Stomach (tissue), 9 donors: Measurements from ENCODE around the gene NARS2. TPM values are rescaled to one million over a fixed set of nuclear protein-coding genes. Genes with fewer than 3 reads are reported as not detected.

Experiments used
- DNase-seq, 2 donors: peaks; one replicate each; pipeline versions ENCODE4 v3.0.0 to v3.0.0-alpha.2; 2013 to 2019
- H3K27ac ChIP-seq, 5 donors: fragments of 200-600 bp in 4 of 5; sonication (generic) in 4 of 5; one replicate each; pipeline ENCODE4 v1.5.1; 2013 to 2019; ENCODE audit warnings: mild to moderate bottlenecking in 1 of 5, moderate library complexity in 1 of 5
- H3K27me3 ChIP-seq, 3 donors: fragments of 200-600 bp; sonication (generic); one replicate each; pipeline ENCODE4 v1.5.1; 2017 to 2019; ENCODE audit warnings: mixed run types in 1 of 3
- H3K36me3 ChIP-seq, 4 donors: fragments of 200-600 bp; sonication (generic); 1 replicate in 3 of 4; 2 replicates in 1 of 4; pipeline ENCODE4 v1.5.1; 2016 to 2019
- H3K4me1 ChIP-seq, 4 donors: fragments of 200-600 bp; sonication (generic); one replicate each; pipeline ENCODE4 v1.5.1; 2016 to 2019
- H3K4me3 ChIP-seq, 4 donors: fragments of 200-600 bp; sonication (generic) in 3 of 4; one replicate each; pipeline ENCODE4 v1.5.1; 2016 to 2019; ENCODE audit warnings: mild to moderate bottlenecking in 1 of 4
- H3K9me3 ChIP-seq, 4 donors: fragments of 200-600 bp; sonication (generic); one replicate each; pipeline ENCODE4 v1.5.1; 2016 to 2019
- EP300 ChIP-seq: sonication (generic); formaldehyde crosslinking; IDR thresholded peaks from one replicate; pipeline ENCODE4 v1.6.1; 2017; ENCODE audit warnings: antibody characterized with exemption
- POLR2A ChIP-seq, 4 donors: fragments of 450-650 bp; IDR thresholded peaks; one replicate each; pipeline ENCODE4 v1.6.1; 2016; ENCODE audit warnings: antibody characterized with exemption in 4 of 4, control low read depth in 2 of 4, mild to moderate bottlenecking in 1 of 4, moderate library complexity in 1 of 4
- POLR2AphosphoS5 ChIP-seq, 3 donors: sonication (generic); formaldehyde crosslinking; IDR thresholded peaks; one replicate each; pipeline ENCODE4 v1.6.1; 2016; ENCODE audit warnings: antibody characterized with exemption in 3 of 3
- WGBS, 5 donors: extraction: QIAGEN DNeasy Blood & Tissue Kit in 3 of 5; methylation state at CpG; one replicate each; pipeline versions ENCODE4 v1.1.5 to v1.1.7; 2013 to 2018; 5-methylcytosine and 5-hydroxymethylcytosine counted together
- intact Hi-C: fragments of 100-400 bp; cut with DNase I; formaldehyde crosslinking; loops from one replicate; pipeline ENCODE4 v1.15.1; 2023; ENCODE audit warnings: low total_unique reads
- polyA plus RNA-seq, 3 donors: library from polyadenylated mRNA; stranded (reverse); fragments of 200-250 nt; gene quantifications; one replicate each; pipeline ENCODE4 v1.2.3, GENCODE V29; 2013
- total RNA-seq, 5 donors: library from RNA; depleted of rRNA; stranded (reverse); fragments of >200 nt; gene quantifications; one replicate each; pipeline versions ENCODE4 v1.1.0 to v1.2.3, GENCODE V29; 2014 to 2016
- TF ChIP-seq, protein P1 (sequence below), 7 experiments: fragments of 450-650 bp in 4 of 7; fragments of 200-600 bp in 3 of 7; sonication (generic) in 3 of 7; IDR thresholded peaks; one replicate each; pipeline ENCODE4 v1.5.1; 2016 to 2019; ENCODE audit warnings: antibody characterized with exemption in 7 of 7, control low read depth in 2 of 7, mild to moderate bottlenecking in 1 of 7
- donor health status: healthy with polysubstance abuse.
- donor health status: Bipolar disorder and iron deficiency.
- donor health status: healthy.

Gene NARS2
- total and polyA plus RNA-seq, 8 donors, result 4.7 to 34.5 (median 14.1) TPM

DNA sequence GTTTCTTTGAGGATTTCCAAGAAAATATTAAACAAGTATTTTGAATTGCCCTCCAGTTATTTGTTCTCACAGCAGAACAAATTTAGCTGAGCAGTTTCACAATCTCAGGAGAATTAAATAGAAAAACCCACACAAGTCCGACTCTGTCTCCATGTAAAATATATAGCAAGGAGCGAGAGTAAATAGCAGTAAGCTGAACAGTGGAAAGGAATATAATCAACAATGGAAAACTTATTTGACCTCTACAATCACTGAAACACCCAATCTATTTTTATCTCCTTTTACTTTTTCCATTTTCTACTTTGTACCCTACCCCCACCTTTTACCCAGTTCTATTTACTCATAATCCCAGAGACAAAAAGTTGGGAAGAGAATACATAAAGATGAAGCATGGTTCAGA lies 34.4 kb downstream of the NARS2 start:
- WGBS, 5 donors, result 26 to 57% (median 46%) methylated on average over 2 of the region's 2 CpGs
- TF ChIP-seq POLR2AphosphoS5 (IDR thresholded peaks at IDR 0.05), result no peak
- TF ChIP-seq EP300, result no peak
- TF ChIP-seq, protein P1, sequence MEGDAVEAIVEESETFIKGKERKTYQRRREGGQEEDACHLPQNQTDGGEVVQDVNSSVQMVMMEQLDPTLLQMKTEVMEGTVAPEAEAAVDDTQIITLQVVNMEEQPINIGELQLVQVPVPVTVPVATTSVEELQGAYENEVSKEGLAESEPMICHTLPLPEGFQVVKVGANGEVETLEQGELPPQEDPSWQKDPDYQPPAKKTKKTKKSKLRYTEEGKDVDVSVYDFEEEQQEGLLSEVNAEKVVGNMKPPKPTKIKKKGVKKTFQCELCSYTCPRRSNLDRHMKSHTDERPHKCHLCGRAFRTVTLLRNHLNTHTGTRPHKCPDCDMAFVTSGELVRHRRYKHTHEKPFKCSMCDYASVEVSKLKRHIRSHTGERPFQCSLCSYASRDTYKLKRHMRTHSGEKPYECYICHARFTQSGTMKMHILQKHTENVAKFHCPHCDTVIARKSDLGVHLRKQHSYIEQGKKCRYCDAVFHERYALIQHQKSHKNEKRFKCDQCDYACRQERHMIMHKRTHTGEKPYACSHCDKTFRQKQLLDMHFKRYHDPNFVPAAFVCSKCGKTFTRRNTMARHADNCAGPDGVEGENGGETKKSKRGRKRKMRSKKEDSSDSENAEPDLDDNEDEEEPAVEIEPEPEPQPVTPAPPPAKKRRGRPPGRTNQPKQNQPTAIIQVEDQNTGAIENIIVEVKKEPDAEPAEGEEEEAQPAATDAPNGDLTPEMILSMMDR (IDR thresholded peaks at IDR 0.05), result no peak
- TF ChIP-seq POLR2A (IDR thresholded peaks at IDR 0.05), result no peak
- Histone ChIP-seq H3K4me3 (no peak overlapping the region), H3K27ac (no peak overlapping the region), H3K4me1 (peaks cover 0 to 34% (median 14%) of the 10 kb centered on the region in 4 donors), H3K27me3 (no peaks in the 10 kb centered on the region), H3K9me3 (no peaks in the 10 kb centered on the region), H3K36me3 (peaks cover 0 to 4% (median 2%) of the 10 kb centered on the region in 4 donors)
- intact Hi-C loops, result no loop called here
- no peak for DNase-seq

DNA sequence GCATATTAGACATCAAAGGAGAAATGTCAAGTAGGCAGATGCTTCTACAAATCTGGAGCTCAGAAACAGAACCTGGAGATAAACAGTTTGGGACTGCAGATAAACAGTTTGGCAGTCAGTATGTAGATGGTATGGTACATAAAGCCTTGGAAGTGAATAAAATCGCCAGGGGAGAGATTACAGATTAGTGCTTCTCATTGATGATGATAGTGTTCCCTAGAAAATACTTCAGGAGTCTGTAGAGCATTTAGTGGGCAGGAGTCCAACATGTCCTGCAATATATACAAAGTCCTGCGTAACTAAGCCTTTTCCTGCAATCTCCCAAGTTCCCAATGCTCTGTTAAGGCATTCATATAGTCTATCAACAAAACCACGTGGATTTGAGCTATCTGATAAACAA lies 35.2 kb downstream of the NARS2 start:
- intact Hi-C loops, result no loop called here
- no peak for TF ChIP-seq POLR2AphosphoS5 (IDR thresholded peaks at IDR 0.05)
- peaks cover 0 to 4% (median 2%) of the 10 kb centered on the region in 4 donors for H3K36me3 ChIP-seq
- H3K27me3 ChIP-seq, result no peaks in the 10 kb centered on the region
- H3K27ac ChIP-seq, result no peak overlapping the region
- H3K9me3 ChIP-seq, result no peaks in the 10 kb centered on the region
- peaks cover 0 to 34% (median 14%) of the 10 kb centered on the region in 4 donors for H3K4me1 ChIP-seq
- peak in 1 of 2 donors; percentile 40 for DNase-seq
- WGBS, 5 donors, result 26 to 48% (median 29%) methylated on average over 3 of the region's 3 CpGs
- H3K4me3 ChIP-seq, result no peak overlapping the region

DNA sequence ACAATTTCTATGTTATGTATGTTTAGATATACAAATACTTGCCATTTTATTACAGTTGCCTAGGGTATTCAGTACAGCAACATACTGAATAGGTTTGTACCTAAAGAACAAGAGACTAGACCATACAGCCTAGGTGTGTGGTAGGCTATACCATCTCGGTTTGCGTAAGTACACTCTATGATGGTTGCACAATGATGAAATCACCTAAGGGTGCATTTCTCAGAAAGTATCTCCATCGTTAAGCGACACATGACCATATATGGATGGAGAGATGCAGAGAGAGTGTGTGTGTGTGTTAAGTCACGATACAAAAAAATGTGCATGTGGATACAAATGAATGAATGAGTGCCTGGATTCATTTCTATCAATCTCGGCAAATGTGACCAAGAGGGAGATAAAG lies 37.7 kb downstream of the NARS2 start:
- no peaks in the 10 kb centered on the region for H3K9me3 ChIP-seq
- H3K27me3 ChIP-seq, result no peaks in the 10 kb centered on the region
- H3K4me1 ChIP-seq, result peaks cover 0 to 27% (median 10%) of the 10 kb centered on the region in 4 donors
- TF ChIP-seq POLR2AphosphoS5 (IDR thresholded peaks at IDR 0.05) (no peak), EP300 (no peak), POLR2A (IDR thresholded peaks at IDR 0.05) (no peak)
- TF ChIP-seq, protein P1 (IDR thresholded peaks at IDR 0.05), result no peak
- intact Hi-C loops, result no loop called here
- no peak overlapping the region for H3K27ac ChIP-seq
- no peak overlapping the region for H3K4me3 ChIP-seq
- 86 to 92% (median 88%) methylated on average over 6 of the region's 6 CpGs for WGBS, 5 donors
- peaks cover 0 to 4% (median 2%) of the 10 kb centered on the region in 4 donors for H3K36me3 ChIP-seq
- DNase-seq, result no peak

DNA sequence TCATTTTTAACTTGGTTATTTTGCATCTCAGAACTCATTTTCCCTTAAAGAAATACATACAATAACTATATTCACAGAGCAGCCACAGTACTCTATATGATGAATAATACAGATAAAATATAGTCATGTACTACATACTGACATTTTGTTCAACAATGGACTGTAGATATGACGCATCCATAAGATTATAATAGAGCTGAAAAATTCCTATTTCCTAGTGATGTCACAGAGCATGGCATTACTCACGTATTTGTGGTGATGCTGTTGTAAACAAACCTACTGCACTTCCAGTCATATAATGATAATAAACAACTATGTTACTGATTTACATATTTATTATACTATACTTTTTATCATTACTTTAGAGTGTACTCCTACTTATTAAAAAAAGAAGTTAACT lies 38.7 kb downstream of the NARS2 start:
- 90 to 99% (median 97%) methylated on average over 2 of the region's 2 CpGs for WGBS, 5 donors
- peaks cover 0 to 4% (median 2%) of the 10 kb centered on the region in 4 donors for H3K36me3 ChIP-seq
- H3K4me1 ChIP-seq, result peaks cover 0 to 19% (median 7%) of the 10 kb centered on the region in 4 donors
- no peak for DNase-seq
- no peaks in the 10 kb centered on the region for H3K9me3 ChIP-seq
- H3K4me3 ChIP-seq, result no peak overlapping the region
- TF ChIP-seq EP300 (no peak), POLR2AphosphoS5 (IDR thresholded peaks at IDR 0.05) (no peak), POLR2A (IDR thresholded peaks at IDR 0.05) (no peak)
- TF ChIP-seq, protein P1 (IDR thresholded peaks at IDR 0.05), result no peak
- intact Hi-C loops, result no loop called here
- no peak overlapping the region for H3K27ac ChIP-seq
- no peaks in the 10 kb centered on the region for H3K27me3 ChIP-seq

DNA sequence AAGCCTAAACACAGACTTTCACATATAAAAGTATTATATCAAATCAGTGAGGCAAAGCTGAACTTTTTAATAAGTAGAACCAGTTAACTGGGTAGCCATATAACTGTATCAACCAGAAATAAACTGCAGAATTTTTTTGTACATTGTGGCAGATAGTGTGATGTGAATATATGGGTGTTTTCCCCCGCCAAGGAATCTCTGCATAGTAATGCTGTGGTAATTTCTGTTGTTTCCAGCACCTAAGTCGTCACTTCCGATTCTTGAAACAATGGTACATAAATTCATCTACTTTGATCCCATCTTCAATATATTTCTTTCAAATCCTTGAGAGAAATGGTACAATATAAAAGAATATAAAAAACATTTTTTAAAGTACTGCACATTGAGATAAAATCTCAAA lies 39.6 kb downstream of the NARS2 start:
- no peak overlapping the region for H3K4me3 ChIP-seq
- no peak overlapping the region for H3K27ac ChIP-seq
- no peak for TF ChIP-seq EP300
- TF ChIP-seq POLR2A (IDR thresholded peaks at IDR 0.05), result no peak
- TF ChIP-seq, protein P1 (IDR thresholded peaks at IDR 0.05), result no peak
- TF ChIP-seq POLR2AphosphoS5 (IDR thresholded peaks at IDR 0.05), result no peak
- H3K27me3 ChIP-seq, result no peaks in the 10 kb centered on the region
- 92 to 96% (median 93%) methylated on average over 3 of the region's 3 CpGs for WGBS, 5 donors
- peaks cover 0 to 10% (median 5%) of the 10 kb centered on the region in 4 donors for H3K4me1 ChIP-seq
- H3K36me3 ChIP-seq, result peaks cover 0 to 4% (median 2%) of the 10 kb centered on the region in 4 donors
- intact Hi-C loops, result no loop called here
- no peak for DNase-seq
- H3K9me3 ChIP-seq, result no peaks in the 10 kb centered on the region
